Endometrial microvascular endothelial cells (primary cell): ENCODE measurements around the gene ASTN2. TPM values are rescaled to one million over a fixed set of nuclear protein-coding genes. Genes with fewer than 3 reads are reported as not detected.
"Not testable (repeated sequence)": the region's sequence is repeated elsewhere in the genome, so short reads cannot be mapped to it uniquely, and the experiment has no call there.

Experiments used
- in situ Hi-C: cut with HindIII; loops from 2 replicates; pipeline ENCODE4 v1.10.0; 2017; ENCODE audit warnings: low sequenced_read_pairs, low pct_unique_long_range_greater_than_20kb; ENCODE audit errors: inconsistent ontology term
- total RNA-seq: library from RNA; depleted of rRNA; stranded (reverse); fragments of >200 nt; gene quantifications from one replicate; pipeline ENCODE4 v1.2.3, GENCODE V29; 2015; ENCODE audit errors: inconsistent ontology term

ASTN2 gene
- total RNA-seq, 1 donor from 2014 or later, result 2.1 TPM

DNA sequence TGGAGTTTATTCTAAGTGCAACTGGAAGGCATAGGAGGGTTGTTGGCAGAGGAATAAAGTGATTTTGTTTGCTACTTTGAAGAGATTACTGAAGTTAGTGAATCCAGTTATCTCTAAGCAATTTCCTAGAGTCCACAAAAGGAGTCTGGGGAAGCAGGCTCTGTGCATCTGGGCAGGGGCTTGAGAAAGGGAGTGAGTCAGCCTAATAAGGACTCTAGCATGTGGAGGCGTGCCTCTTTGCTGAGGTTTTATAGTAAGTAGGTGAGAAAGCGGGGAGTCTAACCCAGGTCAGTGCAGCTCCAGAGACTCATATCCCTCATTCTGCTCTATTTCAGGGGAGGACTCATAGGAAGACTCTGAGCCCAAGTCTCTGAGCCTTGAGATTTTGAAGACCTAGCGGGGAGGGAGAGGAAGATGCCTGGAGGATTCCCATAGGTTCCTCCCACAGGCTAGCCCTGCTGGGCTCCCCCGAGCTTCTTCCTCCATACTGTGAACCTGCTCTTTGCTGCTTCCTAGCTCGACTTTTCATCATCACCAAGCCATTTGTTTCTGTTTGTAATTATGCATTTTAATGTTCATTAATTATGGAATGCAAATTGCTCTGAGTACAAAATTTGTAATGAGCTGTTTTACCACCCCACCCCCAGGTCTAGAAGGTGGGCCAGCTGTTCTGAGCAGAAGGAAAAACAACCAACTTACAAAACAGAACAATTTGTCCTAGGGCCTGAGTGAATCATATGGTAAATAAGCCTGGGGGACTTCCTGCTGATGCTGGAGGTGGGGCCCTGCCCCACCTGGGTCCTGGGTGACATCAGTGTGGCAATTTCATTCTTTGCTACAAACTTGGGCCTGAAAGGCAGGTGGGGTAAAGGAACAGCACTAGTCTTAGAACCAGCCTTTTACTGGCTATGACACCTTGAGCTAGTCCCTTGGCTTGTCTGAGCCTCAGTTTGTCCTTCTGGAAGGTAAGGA, 577.6 kb downstream of the ASTN2 start:
- in situ Hi-C loops, result no loop called here

DNA sequence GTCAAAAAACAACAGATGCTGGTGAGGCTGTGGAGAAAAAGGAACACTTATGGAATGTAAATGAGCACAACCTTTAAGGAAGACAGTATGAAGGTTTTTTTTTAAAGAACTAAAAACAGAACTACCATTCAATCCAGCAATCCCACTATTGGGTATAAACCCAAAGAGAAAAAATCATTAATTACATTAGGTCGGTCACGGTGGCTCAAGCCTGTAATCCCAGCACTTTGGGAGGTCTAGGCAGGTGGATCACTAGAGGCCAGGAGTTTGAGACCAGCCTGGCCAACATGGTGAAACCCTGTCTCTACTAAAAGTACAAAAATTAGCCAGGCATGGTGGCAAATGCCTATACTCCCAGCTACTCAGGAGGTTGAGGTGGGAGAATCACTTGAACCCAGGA, 584.5 kb downstream of the ASTN2 start:
- in situ Hi-C loops, result not testable (repeated sequence)

DNA sequence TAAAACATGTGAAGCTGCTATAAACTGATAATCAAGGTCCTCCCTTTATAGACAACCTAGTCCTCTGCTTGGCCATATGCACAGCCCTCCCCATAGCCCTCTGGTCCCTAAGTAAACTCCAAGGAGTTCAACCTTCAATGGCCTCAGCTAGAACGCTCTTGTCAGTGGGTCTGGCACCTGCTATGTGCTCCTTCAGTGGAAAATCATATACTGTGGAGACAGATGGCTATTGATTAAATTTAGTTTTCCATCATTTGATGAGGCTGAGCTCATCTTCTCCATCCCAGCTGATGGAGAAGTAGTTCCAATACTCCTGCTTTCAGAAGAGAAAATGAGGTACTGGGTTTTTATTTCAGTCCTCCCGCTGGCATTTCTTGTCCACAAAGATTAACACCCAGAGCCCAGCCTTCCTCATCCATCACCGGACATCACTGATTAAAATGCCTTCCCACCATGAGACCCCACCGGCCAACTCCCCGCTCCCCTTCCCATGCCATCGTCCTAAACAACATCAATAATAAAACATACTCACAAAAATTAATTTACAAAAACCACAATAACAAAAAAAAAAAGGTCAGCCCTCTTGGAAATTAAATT, 593.1 kb downstream of the ASTN2 start:
- in situ Hi-C loops, result no loop called here

DNA sequence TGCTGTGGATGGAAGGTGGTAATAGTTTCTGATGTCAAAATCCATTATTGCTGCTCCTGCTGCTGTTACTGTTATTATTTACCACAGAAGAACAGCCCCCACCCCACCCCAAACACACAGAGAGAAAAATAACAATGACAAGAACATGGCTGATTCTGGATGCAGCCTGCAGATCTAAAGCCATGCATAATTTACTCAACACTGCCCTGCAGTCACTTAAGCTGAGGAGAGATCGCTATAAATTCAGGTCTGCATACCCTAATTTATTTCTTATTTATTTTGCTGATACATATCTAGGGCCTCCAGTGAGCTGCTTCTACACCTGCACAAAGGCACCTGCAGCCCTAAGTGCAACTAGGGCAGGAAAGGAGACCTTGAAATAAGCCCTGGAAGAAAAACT, 595.7 kb downstream of the ASTN2 start:
- in situ Hi-C loops, result no loop called here

- in situ Hi-C loops, result no loop called here
Measured at GRCh38 chr9:116817762-116818161, 597.1 kb downstream of the ASTN2 start.

DNA sequence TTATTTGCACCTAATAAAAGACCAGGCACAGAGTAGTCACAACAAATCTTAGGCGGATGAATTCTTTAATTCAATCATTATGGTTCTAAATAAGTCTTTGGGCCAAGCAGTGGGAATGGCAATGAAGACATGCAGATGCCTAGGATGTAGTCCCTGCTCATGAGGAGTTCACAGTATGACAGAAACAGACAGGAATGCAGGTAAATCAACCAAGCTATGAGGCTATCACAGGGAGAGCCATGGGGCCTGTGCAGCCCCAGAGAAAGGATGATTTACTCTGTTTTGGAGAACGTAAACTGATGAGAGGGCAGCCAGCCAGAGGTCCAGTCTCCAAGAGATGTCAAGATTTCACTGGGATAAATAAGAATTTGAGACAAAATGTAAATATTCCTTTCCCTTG, 598.4 kb downstream of the ASTN2 start:
- in situ Hi-C loops, result no loop called here

DNA sequence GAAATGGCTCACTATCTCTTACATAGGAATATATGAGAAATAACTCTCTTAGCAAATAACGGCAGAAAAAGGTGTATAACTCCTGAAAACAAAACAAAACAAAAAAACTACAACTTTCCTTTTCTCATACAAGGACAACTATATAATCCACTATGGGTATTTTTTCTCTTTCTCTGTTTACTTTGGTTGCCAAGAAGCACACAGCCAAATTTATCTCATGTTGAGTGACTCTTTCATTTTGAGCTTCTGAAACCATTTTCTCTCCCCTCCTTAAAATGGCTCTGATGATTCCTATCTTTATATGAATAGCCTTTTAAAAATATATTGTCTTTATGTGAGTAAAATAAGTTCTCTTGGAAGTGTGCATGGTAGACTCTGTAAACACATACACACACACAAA, 599.0 kb downstream of the ASTN2 start:
- in situ Hi-C loops, result no loop called here

DNA sequence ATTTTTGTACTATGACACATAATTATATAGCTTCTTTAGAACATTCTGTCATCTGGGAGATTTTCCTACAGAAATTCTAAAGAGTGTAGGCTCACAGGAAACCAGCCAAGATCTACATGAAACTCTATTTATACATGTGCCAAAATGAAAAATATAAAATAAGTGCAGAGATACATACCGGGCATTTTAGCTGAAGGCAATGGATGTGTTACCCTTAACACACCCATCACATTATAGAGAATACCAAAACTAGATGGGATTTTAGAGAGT, 601.9 kb downstream of the ASTN2 start:
- in situ Hi-C loops, result no loop called here

- in situ Hi-C loops, result no loop called here
Measured at GRCh38 chr9:116812231-116813030, 602.4 kb downstream of the ASTN2 start.

DNA sequence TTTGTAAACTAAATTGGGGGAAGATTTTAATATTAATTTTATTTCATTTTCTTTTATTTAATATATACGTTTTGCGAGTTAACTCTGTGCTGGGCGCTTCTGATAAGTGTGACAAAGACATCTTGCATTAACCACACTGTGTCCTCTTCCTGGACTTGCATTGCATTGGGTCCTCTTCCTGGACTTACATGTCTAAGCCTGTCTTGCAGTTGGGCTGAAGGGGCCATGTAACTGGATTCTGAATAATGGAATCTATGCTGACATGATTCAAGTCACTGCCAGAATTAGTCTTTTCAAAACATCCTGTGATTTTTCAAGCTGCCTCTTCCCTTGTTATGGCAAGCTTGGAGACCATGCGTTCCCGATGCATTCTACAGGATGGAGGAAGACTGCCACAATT, 605.2 kb downstream of the ASTN2 start:
- in situ Hi-C loops, result no loop called here

DNA sequence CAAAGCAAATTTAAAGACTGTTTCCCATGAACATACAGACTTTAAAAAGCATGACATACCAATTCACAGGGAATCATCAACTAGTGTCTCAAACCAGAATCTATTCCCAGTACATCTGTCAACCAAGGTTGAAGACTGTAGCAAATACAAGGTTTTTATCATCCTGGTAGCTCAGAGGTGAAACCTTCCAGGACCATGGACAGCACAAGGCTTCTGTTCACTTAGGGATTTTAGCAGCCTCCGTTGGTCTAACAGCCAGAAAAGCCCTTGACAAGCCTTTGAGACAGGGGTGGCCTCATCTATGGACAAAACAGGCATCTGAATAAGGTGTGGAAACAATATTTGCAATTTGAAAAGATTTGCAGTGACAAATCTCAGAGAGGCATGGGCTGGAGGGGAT, 608.8 kb downstream of the ASTN2 start:
- in situ Hi-C loops, result no loop called here

- in situ Hi-C loops, result no loop called here
Measured at GRCh38 chr9:116800885-116801284, 614.0 kb downstream of the ASTN2 start.

GRCh38 chr9:116800074-116800473, 614.8 kb downstream of the ASTN2 start:
- in situ Hi-C loops, result no loop called here

GRCh38 chr9:116798521-116798920, 616.3 kb downstream of the ASTN2 start:
- in situ Hi-C loops, result no loop called here

GRCh38 chr9:116797276-116797675, 617.6 kb downstream of the ASTN2 start:
- in situ Hi-C loops, result no loop called here

DNA sequence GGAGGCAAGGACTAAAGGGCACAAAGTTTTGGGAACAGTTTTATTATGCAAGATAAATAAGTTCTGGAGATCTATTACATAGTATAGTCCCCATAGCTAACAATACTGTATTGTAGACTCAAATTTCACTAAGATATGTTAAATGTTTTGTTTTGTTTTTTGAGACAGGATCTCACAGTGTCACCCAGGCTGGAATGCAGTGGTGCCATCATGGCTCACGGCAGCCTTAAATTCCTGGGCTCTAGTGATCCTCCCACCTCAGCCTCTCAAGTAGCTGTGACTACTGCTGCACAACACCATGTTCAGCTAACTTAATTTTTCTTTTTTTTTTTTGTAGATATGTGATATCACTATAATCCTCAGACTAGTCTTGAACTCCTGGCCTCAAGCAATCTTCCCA, 618.2 kb downstream of the ASTN2 start:
- in situ Hi-C loops, result no loop called here

DNA sequence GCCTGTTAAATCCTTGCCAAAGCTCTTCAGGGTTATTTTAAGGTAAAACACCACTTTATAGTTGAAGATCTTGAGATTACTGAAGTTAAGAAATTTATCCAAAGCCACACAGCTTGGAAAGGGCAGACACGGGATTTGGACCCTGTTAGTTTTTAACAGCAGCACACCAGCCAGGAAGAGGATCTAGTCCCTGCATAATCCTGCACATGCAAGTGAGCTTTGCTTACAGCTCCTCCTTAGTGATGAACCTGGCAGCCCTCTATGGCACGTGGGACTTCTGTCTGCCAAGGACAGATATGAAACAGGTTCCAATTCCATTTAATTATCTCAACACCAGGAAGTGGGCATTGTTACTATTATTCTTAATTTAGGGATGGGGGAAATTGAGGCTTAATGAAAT, 619.0 kb downstream of the ASTN2 start:
- in situ Hi-C loops, result no loop called here

- in situ Hi-C loops, result no loop called here
Measured at GRCh38 chr9:116792271-116792670, 622.6 kb downstream of the ASTN2 start.

GRCh38 chr9:116791326-116791725, 623.5 kb downstream of the ASTN2 start:
- in situ Hi-C loops, result no loop called here

DNA sequence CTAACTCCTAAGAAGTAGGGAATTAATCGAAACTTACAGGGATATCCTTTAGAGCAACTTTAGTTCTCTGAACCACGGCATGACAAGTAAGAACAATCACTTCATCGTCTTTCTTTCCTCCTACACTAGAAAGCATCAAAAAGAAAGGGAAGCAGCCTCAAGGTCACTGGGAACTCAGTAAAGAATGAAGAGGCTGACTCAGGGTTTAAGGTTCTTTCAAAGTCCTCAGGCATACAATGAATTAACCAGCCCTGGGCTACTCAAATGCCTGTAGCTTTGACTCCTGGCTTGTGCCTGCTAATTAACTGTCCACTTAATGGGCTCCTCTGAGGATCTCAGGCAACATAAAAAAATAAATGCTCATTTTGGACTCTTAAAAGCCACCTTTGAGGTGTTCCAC, 625.8 kb downstream of the ASTN2 start:
- in situ Hi-C loops, result no loop called here
